HepG2 (cell line): ENCODE measurements around the gene DDX59. TPM values are rescaled to one million over a fixed set of nuclear protein-coding genes. Genes with fewer than 3 reads are reported as not detected.

ENCODE experiments used
- CBX5 ChIP-seq: sonication (generic); formaldehyde crosslinking; IDR thresholded peaks from 2 replicates; pipeline ENCODE4 v1.4.0; 2020; ENCODE audit warnings: missing genetic modification reagents, borderline replicate concordance
- HMG20B ChIP-seq: conservative IDR thresholded peaks from 2 replicates; pipeline ENCODE4 v1.6.1; 2016; ENCODE audit warnings: missing genetic modification reagents, missing compliant biosample characterization
- KDM3A ChIP-seq: IDR thresholded peaks from 2 replicates; pipeline ENCODE4 v1.6.1; 2018; ENCODE audit warnings: low read depth, missing compliant biosample characterization
- NCOA5 ChIP-seq: sonication (generic); formaldehyde crosslinking; IDR thresholded peaks from 2 replicates; pipeline ENCODE4 v1.4.0; 2020; ENCODE audit warnings: missing genetic modification reagents
- NFYC ChIP-seq: IDR thresholded peaks from 2 replicates; pipeline ENCODE4 v1.6.1; 2016; ENCODE audit warnings: missing genetic modification reagents, missing compliant biosample characterization
- SALL1 ChIP-seq: sonication (generic); formaldehyde crosslinking; IDR thresholded peaks from 2 replicates; pipeline ENCODE4 v1.8.0; 2022; ENCODE audit warnings: mild to moderate bottlenecking, missing genetic modification reagents
- ZKSCAN1 ChIP-seq: fragments of 150-350 bp; IDR thresholded peaks from 2 replicates; pipeline ENCODE4 v1.6.1; 2014; ENCODE audit warnings: low read length
- ZNF224 ChIP-seq: sonication (generic); formaldehyde crosslinking; IDR thresholded peaks from 2 replicates; pipeline ENCODE4 v1.5.0; 2020; ENCODE audit warnings: mild to moderate bottlenecking, missing genetic modification reagents
- ZNF326 ChIP-seq: sonication (generic); formaldehyde crosslinking; IDR thresholded peaks from 2 replicates; pipeline ENCODE4 v1.4.0; 2020; ENCODE audit warnings: missing genetic modification reagents, borderline replicate concordance
- ZNF329 ChIP-seq: sonication (generic); formaldehyde crosslinking; IDR thresholded peaks from 2 replicates; pipeline ENCODE4 v1.9.0; 2021; ENCODE audit warnings: low read depth, mild to moderate bottlenecking, missing genetic modification reagents
- ZNF331 ChIP-seq: sonication (generic); formaldehyde crosslinking; IDR thresholded peaks from 2 replicates; pipeline ENCODE4 v1.4.0; 2020; ENCODE audit warnings: missing genetic modification reagents
- ZNF496 ChIP-seq: sonication (generic); formaldehyde crosslinking; IDR thresholded peaks from 2 replicates; pipeline ENCODE4 v1.8.1; 2023; ENCODE audit warnings: mild to moderate bottlenecking, moderate library complexity, missing genetic modification reagents; ENCODE audit not compliant: insufficient replicate concordance
- ZNF562 ChIP-seq: sonication (generic); formaldehyde crosslinking; IDR thresholded peaks from 2 replicates; pipeline ENCODE4 v1.8.0; 2022; ENCODE audit warnings: missing genetic modification reagents, borderline replicate concordance
- ZNF570 ChIP-seq: sonication (generic); formaldehyde crosslinking; IDR thresholded peaks from 2 replicates; pipeline ENCODE4 v1.4.0; 2020; ENCODE audit warnings: mild to moderate bottlenecking, missing genetic modification reagents, borderline replicate concordance
- polyA plus RNA-seq, 8 experiments: library from polyadenylated mRNA; depleted of rRNA in 3 of 8; stranded (reverse) in 7 of 8; unstranded in 1 of 8; fragments of >200 nt; fragmentation: Illumina TruSeq in 4 of 8; extraction: Trizol in 4 of 8; gene quantifications; 2 replicates each; pipeline versions ENCODE4 v1.2.1 to v1.2.3, GENCODE V29; 2011 to 2016; ENCODE audit warnings: low read depth in 4 of 8, missing spikeins in 1 of 8, mixed read lengths in 1 of 8; ENCODE audit not compliant: insufficient read depth in 1 of 8
- total RNA-seq, 5 experiments: library from RNA; depleted of rRNA; stranded (reverse); fragments of >200 nt; fragmentation: Illumina TruSeq; extraction: Trizol; gene quantifications; 2 replicates each; pipeline ENCODE4 v1.2.3, GENCODE V29; 2016; ENCODE audit warnings: low read depth in 1 of 5
- TF ChIP-seq, protein P1 (sequence below): sonication (generic); formaldehyde crosslinking; IDR thresholded peaks from 2 replicates; pipeline ENCODE4 v1.5.0; 2020; ENCODE audit warnings: mild to moderate bottlenecking, missing genetic modification reagents, borderline replicate concordance
- TF ChIP-seq, protein P2 (sequence below): sonication (generic); formaldehyde crosslinking; IDR thresholded peaks from 2 replicates; pipeline ENCODE4 v1.4.0; 2020; ENCODE audit warnings: low read depth, mild to moderate bottlenecking, missing genetic modification reagents
- TF ChIP-seq, protein P3 (sequence below): sonication (generic); formaldehyde crosslinking; IDR thresholded peaks from 2 replicates; pipeline ENCODE4 v1.8.0; 2022; ENCODE audit warnings: mild to moderate bottlenecking, missing genetic modification reagents, borderline replicate concordance
- TF ChIP-seq, protein P4 (sequence below): sonication (generic); formaldehyde crosslinking; IDR thresholded peaks from 2 replicates; pipeline ENCODE4 v1.5.0; 2020; ENCODE audit warnings: missing genetic modification reagents, mild to moderate bottlenecking, borderline replicate concordance
- TF ChIP-seq, protein P5 (sequence below): sonication (generic); formaldehyde crosslinking; IDR thresholded peaks from 2 replicates; pipeline ENCODE4 v1.5.0; 2020; ENCODE audit warnings: missing genetic modification reagents, mild to moderate bottlenecking, borderline replicate concordance

The DDX59 gene
- total and polyA plus RNA-seq, 2 of the 13 experiments (the other 11 are each of a cell fraction or from before 2014, with no cell fraction given): 12.1 to 14.8 TPM

DNA sequence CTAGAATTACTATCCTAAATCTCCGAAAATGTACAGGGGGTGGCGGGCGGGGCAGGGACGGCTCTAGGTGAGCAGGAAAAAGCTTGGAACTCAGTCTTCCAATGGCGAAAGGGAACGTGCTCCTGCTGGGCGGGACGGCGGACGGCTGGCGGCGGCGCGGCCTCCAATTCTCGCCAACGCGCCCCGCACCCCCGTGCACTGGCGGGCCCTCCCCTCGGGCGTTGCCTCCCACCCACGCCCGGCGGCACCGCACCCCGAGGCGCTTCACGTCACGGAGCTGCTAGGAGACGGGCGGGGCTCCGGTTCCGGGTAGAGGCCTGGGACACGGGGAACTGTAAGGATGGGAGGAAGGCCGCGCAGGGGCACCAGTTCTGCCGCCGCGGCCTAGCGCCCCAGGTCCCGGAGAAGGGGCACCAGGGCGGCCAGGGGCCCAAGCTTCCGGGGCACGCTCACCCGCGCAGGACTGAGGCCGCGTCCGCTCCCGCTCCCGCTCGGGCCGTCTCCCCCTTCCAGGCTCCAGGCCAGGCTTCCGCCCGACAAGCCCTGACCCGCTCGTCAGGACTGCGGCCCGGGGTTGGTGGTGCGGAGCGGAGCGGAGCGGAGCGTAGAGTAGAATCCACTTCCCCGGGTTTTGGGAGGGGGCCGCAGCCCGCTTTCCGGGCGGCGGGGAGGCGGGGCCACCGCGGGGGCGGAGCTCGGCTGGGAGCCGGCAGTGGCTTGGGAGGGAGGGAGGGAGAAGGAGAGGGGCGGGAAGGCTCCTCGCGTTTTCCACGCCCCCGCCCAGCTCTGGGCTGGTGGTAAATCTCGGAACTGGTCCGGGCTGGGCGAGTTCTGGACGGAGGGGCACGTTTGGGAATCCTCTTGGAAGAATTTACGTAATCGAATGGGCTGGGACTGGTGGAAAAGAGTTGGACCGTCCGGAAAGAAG lies at the start of gene DDX59 (continued):
- TF ChIP-seq, protein P1, sequence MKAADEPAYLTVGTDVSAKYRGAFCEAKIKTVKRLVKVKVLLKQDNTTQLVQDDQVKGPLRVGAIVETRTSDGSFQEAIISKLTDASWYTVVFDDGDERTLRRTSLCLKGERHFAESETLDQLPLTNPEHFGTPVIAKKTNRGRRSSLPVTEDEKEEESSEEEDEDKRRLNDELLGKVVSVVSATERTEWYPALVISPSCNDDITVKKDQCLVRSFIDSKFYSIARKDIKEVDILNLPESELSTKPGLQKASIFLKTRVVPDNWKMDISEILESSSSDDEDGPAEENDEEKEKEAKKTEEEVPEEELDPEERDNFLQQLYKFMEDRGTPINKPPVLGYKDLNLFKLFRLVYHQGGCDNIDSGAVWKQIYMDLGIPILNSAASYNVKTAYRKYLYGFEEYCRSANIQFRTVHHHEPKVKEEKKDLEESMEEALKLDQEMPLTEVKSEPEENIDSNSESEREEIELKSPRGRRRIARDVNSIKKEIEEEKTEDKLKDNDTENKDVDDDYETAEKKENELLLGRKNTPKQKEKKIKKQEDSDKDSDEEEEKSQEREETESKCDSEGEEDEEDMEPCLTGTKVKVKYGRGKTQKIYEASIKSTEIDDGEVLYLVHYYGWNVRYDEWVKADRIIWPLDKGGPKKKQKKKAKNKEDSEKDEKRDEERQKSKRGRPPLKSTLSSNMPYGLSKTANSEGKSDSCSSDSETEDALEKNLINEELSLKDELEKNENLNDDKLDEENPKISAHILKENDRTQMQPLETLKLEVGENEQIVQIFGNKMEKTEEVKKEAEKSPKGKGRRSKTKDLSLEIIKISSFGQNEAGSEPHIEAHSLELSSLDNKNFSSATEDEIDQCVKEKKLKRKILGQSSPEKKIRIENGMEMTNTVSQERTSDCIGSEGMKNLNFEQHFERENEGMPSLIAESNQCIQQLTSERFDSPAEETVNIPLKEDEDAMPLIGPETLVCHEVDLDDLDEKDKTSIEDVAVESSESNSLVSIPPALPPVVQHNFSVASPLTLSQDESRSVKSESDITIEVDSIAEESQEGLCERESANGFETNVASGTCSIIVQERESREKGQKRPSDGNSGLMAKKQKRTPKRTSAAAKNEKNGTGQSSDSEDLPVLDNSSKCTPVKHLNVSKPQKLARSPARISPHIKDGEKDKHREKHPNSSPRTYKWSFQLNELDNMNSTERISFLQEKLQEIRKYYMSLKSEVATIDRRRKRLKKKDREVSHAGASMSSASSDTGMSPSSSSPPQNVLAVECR (CRISPR knock-in tag): peak; percentile 78
- TF ChIP-seq, protein P2, sequence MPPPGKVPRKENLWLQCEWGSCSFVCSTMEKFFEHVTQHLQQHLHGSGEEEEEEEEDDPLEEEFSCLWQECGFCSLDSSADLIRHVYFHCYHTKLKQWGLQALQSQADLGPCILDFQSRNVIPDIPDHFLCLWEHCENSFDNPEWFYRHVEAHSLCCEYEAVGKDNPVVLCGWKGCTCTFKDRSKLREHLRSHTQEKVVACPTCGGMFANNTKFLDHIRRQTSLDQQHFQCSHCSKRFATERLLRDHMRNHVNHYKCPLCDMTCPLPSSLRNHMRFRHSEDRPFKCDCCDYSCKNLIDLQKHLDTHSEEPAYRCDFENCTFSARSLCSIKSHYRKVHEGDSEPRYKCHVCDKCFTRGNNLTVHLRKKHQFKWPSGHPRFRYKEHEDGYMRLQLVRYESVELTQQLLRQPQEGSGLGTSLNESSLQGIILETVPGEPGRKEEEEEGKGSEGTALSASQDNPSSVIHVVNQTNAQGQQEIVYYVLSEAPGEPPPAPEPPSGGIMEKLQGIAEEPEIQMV (CRISPR knock-in tag): peak; percentile 68; the same call in 1 of the 2 replicates
- TF ChIP-seq ZNF496 (no peak), ZNF562 (CRISPR knock-in tag) (no peak), SALL1 (CRISPR knock-in tag) (peak; percentile 88), HMG20B (peak; percentile 31; the same call in 1 of the 2 replicates), ZNF329 (CRISPR knock-in tag) (no peak; the same call in none of the 2 replicates), KDM3A (CRISPR knock-in tag) (peak; percentile 31; the same call in 1 of the 2 replicates), NCOA5 (CRISPR knock-in tag) (no peak), ZNF331 (CRISPR knock-in tag) (peak; percentile 94), NFYC (CRISPR knock-in tag) (peak; percentile 53), ZNF570 (no peak), ZNF224 (no peak), ZKSCAN1 (no peak), ZNF326 (no peak), CBX5 (CRISPR knock-in tag) (no peak)
- TF ChIP-seq, protein P3, sequence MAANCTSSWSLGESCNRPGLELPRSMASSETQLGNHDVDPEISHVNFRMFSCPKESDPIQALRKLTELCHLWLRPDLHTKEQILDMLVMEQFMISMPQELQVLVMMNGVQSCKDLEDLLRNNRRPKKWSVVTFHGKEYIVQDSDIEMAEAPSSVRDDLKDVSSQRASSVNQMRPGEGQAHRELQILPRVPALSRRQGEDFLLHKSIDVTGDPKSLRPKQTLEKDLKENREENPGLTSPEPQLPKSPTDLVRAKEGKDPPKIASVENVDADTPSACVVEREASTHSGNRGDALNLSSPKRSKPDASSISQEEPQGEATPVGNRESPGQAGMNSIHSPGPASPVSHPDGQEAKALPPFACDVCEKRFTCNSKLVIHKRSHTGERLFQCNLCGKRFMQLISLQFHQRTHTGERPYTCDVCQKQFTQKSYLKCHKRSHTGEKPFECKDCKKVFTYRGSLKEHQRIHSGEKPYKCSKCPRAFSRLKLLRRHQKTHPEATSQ (CRISPR knock-in tag): no peak
- TF ChIP-seq, protein P4, sequence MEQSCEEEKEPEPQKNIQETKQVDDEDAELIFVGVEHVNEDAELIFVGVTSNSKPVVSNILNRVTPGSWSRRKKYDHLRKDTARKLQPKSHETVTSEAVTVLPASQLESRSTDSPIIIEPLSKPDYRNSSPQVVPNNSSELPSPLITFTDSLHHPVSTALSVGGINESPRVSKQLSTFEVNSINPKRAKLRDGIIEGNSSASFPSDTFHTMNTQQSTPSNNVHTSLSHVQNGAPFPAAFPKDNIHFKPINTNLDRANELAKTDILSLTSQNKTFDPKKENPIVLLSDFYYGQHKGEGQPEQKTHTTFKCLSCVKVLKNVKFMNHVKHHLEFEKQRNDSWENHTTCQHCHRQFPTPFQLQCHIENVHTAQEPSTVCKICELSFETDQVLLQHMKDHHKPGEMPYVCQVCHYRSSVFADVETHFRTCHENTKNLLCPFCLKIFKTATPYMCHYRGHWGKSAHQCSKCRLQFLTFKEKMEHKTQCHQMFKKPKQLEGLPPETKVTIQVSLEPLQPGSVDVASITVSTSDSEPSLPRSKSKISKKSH (CRISPR knock-in tag): no peak
- TF ChIP-seq, protein P5, sequence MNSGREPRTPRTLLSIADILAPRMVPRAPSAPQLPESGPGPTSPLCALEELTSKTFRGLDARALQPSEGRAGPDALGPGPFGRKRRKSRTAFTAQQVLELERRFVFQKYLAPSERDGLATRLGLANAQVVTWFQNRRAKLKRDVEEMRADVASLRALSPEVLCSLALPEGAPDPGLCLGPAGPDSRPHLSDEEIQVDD (CRISPR knock-in tag): no peak
